ENCODE measurements around the gene TMEM107.

The TMEM107 gene

GRCh38 chr17:8133941-8134340 is 42.2 kb downstream of the TMEM107 start:
- DNase-seq: no peak
- H3K36me3 ChIP-seq: no peaks in the 10 kb centered on the region
- no peaks in the 10 kb centered on the region for H3K4me1 ChIP-seq
- no peaks in the 10 kb centered on the region for H3K9me3 ChIP-seq
- no peak for TF ChIP-seq CTCF (IDR thresholded peaks at IDR 0.05; ENCODE audit: low read depth, low read length)
- H3K4me3 ChIP-seq (ENCODE audit: low read depth, low read length): no peak overlapping the region
- no peaks in the 10 kb centered on the region for H3K27me3 ChIP-seq

- no peak for TF ChIP-seq CTCF (IDR thresholded peaks at IDR 0.05; ENCODE audit: low read depth, low read length)
These were observed 42.8 kb downstream of the TMEM107 start for GRCh38 chr17:8133399-8133798.

GRCh38 chr17:8131844-8132441 is 44.2 kb downstream of the TMEM107 start:
- no peak for DNase-seq
- Histone ChIP-seq H3K4me3 (ENCODE audit: low read depth, low read length) (no peak overlapping the region), H3K4me1 (no peaks in the 10 kb centered on the region), H3K9me3 (no peaks in the 10 kb centered on the region), H3K27me3 (no peaks in the 10 kb centered on the region), H3K36me3 (no peaks in the 10 kb centered on the region)
- no peak for TF ChIP-seq CTCF (IDR thresholded peaks at IDR 0.05; ENCODE audit: low read depth, low read length)

More at GRCh38 chr17:8133399-8133798, 42.8 kb downstream of the TMEM107 start:
- Histone ChIP-seq H3K9me3 (no peaks in the 10 kb centered on the region), H3K4me1 (no peaks in the 10 kb centered on the region), H3K27me3 (no peaks in the 10 kb centered on the region), H3K4me3 (ENCODE audit: low read depth, low read length) (no peak overlapping the region), H3K36me3 (no peaks in the 10 kb centered on the region)
- DNase-seq: no peak

- H3K36me3 ChIP-seq: no peaks in the 10 kb centered on the region
- H3K4me1 ChIP-seq: no peaks in the 10 kb centered on the region
- no peak for DNase-seq
- no peak overlapping the region for H3K4me3 ChIP-seq (ENCODE audit: low read depth, low read length)
- no peaks in the 10 kb centered on the region for H3K9me3 ChIP-seq
- H3K27me3 ChIP-seq: peaks cover 13% of the 10 kb centered on the region
- no peak for TF ChIP-seq CTCF (IDR thresholded peaks at IDR 0.05; ENCODE audit: low read depth, low read length)
These were observed 47.9 kb downstream of the TMEM107 start for GRCh38 chr17:8128125-8128784.

- Histone ChIP-seq H3K4me3 (ENCODE audit: low read depth, low read length) (peak overlapping the region; percentile 78), H3K36me3 (no peaks in the 10 kb centered on the region), H3K27me3 (peaks cover 20% of the 10 kb centered on the region), H3K4me1 (no peaks in the 10 kb centered on the region), H3K9me3 (no peaks in the 10 kb centered on the region)
- peak; percentile 51 for DNase-seq
- TF ChIP-seq CTCF (IDR thresholded peaks at IDR 0.05; ENCODE audit: low read depth, low read length): no peak
These were observed 49.6 kb downstream of the TMEM107 start for GRCh38 chr17:8126491-8127066.

- Histone ChIP-seq H3K36me3 (no peaks in the 10 kb centered on the region), H3K9me3 (no peaks in the 10 kb centered on the region), H3K4me3 (ENCODE audit: low read depth, low read length) (peak overlapping the region; percentile 78), H3K27me3 (peaks cover 20% of the 10 kb centered on the region), H3K4me1 (no peaks in the 10 kb centered on the region)
- peak; percentile 32 for DNase-seq
- TF ChIP-seq CTCF (IDR thresholded peaks at IDR 0.05; ENCODE audit: low read depth, low read length): no peak
These were observed 50.2 kb downstream of the TMEM107 start for GRCh38 chr17:8125947-8126490.

Data from BE2C (cell line).